H1 (cell line): ENCODE measurements around the gene GALP.

Source experiments
- BCL11A ChIP-seq, 2 experiments: IDR thresholded peaks; one replicate each; pipeline ENCODE4 v1.6.1; 2011; ENCODE audit warnings: low read depth in 2 of 2, low read length in 2 of 2, mild to moderate bottlenecking in 2 of 2
- CHD1 ChIP-seq: IDR thresholded peaks from 2 replicates; pipeline ENCODE4 v1.6.1; 2012; ENCODE audit warnings: low read depth, low read length, improper control_type of control experiment
- CHD2 ChIP-seq: IDR thresholded peaks from 2 replicates; pipeline ENCODE4 v1.6.1; 2012; ENCODE audit warnings: low read length, improper control_type of control experiment
- CTCF ChIP-seq, 3 experiments: IDR thresholded peaks; 1 replicate in 2 of 3; 2 replicates in 1 of 3; pipeline versions ENCODE4 v1.5.1 to v1.6.1; 2011; ENCODE audit warnings: low read length in 3 of 3, mild to moderate bottlenecking in 3 of 3, inconsistent platforms in 2 of 3, low read depth in 1 of 3, moderate library complexity in 1 of 3; ENCODE audit not compliant: insufficient read depth in 1 of 3; ENCODE audit errors: control extremely low read depth in 1 of 3
- EZH2 ChIP-seq: fragments of 200-600 bp; sonication (generic); IDR thresholded peaks from 2 replicates; pipeline ENCODE4 v1.7.1; 2012; ENCODE audit warnings: low read depth, mild to moderate bottlenecking, moderate library complexity, low read length, inconsistent platforms; ENCODE audit not compliant: severe bottlenecking
- GABPA ChIP-seq: IDR thresholded peaks from 2 replicates; pipeline ENCODE4 v1.6.1; 2011; ENCODE audit warnings: mild to moderate bottlenecking, low read length, moderate library complexity, borderline replicate concordance; ENCODE audit not compliant: insufficient read depth
- POLR2A ChIP-seq, 2 experiments: IDR thresholded peaks; 1 replicate in 1 of 2; 2 replicates in 1 of 2; pipeline ENCODE4 v1.6.1; 2011; ENCODE audit warnings: low read depth in 2 of 2, low read length in 2 of 2, mild to moderate bottlenecking in 2 of 2; ENCODE audit errors: control extremely low read depth in 1 of 2
- SP2 ChIP-seq: IDR thresholded peaks from 2 replicates; pipeline ENCODE4 v1.6.1; 2012; ENCODE audit warnings: mild to moderate bottlenecking, low read length, inconsistent platforms
- TAF1 ChIP-seq: IDR thresholded peaks from 2 replicates; pipeline ENCODE4 v1.6.1; 2011; ENCODE audit warnings: mild to moderate bottlenecking, low read depth, low read length

GRCh38 chr19:56191711-56192110 lies 15.9 kb downstream of the GALP start:
- no peak for TF ChIP-seq POLR2A (IDR thresholded peaks at IDR 0.05; ENCODE audit: control extremely low read depth in 1 of 2, low read depth in 2 of 2, low read length in 2 of 2)
- no peak for TF ChIP-seq CHD1
- TF ChIP-seq CHD2, result no peak
- no peak for TF ChIP-seq CTCF (IDR thresholded peaks at IDR 0.05; ENCODE audit: control extremely low read depth in 1 of 3, insufficient read depth in 1 of 3, low read depth in 1 of 3, low read length in 3 of 3)
- no peak for TF ChIP-seq SP2
- TF ChIP-seq EZH2, result no peak
- no peak for TF ChIP-seq GABPA
- TF ChIP-seq TAF1, result no peak
- TF ChIP-seq BCL11A (IDR thresholded peaks at IDR 0.05; ENCODE audit: low read depth in 2 of 2, low read length in 2 of 2), result no peak
